Neutrophil (primary cell): ENCODE data around the gene LRBA.

Experiments
- H3K27ac ChIP-seq: fragments of 200-600 bp; sonication (generic); 2 replicates; pipeline ENCODE4 v1.5.1; 2016; ENCODE audit warnings: mild to moderate bottlenecking, moderate library complexity
- H3K27me3 ChIP-seq: fragments of 200-600 bp; sonication (generic); 2 replicates; pipeline ENCODE4 v1.6.0; 2016; ENCODE audit warnings: mild to moderate bottlenecking
- H3K36me3 ChIP-seq: fragments of 200-600 bp; sonication (generic); 2 replicates; pipeline ENCODE4 v1.5.1; 2017
- H3K4me1 ChIP-seq, 2 experiments: fragments of 200-600 bp in 1 of 2; sonication (generic) in 1 of 2; 1 replicate in 1 of 2; 2 replicates in 1 of 2; pipeline versions ENCODE4 v1.5.1 to v1.6.1; 2013 to 2016; ENCODE audit warnings: low read depth in 1 of 2, low read length in 1 of 2, mild to moderate bottlenecking in 1 of 2, moderate library complexity in 1 of 2; ENCODE audit not compliant: control insufficient read depth in 1 of 2, insufficient read depth in 1 of 2
- H3K4me3 ChIP-seq, 2 experiments: fragments of 200-600 bp in 1 of 2; sonication (generic) in 1 of 2; 1 replicate in 1 of 2; 2 replicates in 1 of 2; pipeline ENCODE4 v1.5.1; 2013 to 2016; ENCODE audit warnings: low read depth in 1 of 2, low read length in 1 of 2, mild to moderate bottlenecking in 1 of 2, moderate library complexity in 1 of 2
- H3K9me3 ChIP-seq: fragments of 200-600 bp; sonication (generic); 2 replicates; pipeline ENCODE4 v1.5.1; 2016
- TF ChIP-seq, protein P1 (sequence below): fragments of 200-600 bp; sonication (generic); IDR thresholded peaks from 2 replicates; pipeline ENCODE4 v1.5.1; 2016; ENCODE audit warnings: antibody characterized with exemption

Gene LRBA

DNA sequence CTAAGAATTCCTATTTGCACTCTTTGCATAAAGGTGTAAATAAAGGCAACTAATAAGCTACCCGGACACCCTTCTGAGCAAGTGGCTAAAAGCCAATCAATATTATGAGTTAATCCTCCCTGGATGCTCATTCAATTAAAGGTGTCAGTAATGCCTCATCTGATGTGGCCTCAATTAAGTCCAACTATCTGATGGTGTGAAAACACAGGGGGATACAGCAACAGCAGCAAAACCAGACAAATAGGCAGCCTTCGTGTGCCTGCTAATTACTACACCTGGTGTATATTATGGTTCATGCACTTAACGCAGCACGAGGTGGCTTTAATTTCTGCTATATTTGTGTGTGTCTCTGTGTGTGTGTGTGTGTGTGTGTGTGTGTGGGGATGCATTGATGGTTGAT, 692.4 kb downstream of the LRBA start:
- Histone ChIP-seq H3K4me3 (no peak overlapping the region), H3K27me3 (no peaks in the 10 kb centered on the region), H3K36me3 (no peaks in the 10 kb centered on the region), H3K9me3 (no peaks in the 10 kb centered on the region), H3K27ac (no peak overlapping the region), H3K4me1 (no peaks in the 10 kb centered on the region)
- TF ChIP-seq, protein P1, sequence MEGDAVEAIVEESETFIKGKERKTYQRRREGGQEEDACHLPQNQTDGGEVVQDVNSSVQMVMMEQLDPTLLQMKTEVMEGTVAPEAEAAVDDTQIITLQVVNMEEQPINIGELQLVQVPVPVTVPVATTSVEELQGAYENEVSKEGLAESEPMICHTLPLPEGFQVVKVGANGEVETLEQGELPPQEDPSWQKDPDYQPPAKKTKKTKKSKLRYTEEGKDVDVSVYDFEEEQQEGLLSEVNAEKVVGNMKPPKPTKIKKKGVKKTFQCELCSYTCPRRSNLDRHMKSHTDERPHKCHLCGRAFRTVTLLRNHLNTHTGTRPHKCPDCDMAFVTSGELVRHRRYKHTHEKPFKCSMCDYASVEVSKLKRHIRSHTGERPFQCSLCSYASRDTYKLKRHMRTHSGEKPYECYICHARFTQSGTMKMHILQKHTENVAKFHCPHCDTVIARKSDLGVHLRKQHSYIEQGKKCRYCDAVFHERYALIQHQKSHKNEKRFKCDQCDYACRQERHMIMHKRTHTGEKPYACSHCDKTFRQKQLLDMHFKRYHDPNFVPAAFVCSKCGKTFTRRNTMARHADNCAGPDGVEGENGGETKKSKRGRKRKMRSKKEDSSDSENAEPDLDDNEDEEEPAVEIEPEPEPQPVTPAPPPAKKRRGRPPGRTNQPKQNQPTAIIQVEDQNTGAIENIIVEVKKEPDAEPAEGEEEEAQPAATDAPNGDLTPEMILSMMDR, result no peak

DNA sequence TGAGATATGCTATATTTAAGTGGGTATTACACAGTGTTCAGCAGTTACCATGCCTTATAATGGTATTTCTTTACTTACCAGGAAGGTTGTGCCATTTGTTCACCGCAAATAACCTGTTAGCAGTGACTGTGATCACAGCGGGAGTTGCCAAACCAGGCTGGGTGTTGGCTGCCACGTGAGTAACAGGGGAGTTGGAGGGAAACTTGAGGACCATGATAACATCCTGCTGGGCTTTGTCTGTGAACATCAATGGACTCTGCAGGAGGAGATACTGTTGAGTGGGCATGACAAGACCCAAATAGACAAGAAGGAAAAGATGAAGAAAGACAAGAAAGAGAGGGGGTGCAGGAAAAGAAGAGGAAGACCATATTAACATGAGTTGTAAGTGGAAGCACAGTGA, 694.0 kb downstream of the LRBA start:
- Histone ChIP-seq H3K27ac (no peak overlapping the region), H3K4me3 (no peak overlapping the region), H3K36me3 (no peaks in the 10 kb centered on the region), H3K4me1 (peaks cover 0 to 5% of the 10 kb centered on the region in 2 experiments), H3K27me3 (no peaks in the 10 kb centered on the region), H3K9me3 (no peaks in the 10 kb centered on the region)
- TF ChIP-seq, protein P1, result no peak

DNA sequence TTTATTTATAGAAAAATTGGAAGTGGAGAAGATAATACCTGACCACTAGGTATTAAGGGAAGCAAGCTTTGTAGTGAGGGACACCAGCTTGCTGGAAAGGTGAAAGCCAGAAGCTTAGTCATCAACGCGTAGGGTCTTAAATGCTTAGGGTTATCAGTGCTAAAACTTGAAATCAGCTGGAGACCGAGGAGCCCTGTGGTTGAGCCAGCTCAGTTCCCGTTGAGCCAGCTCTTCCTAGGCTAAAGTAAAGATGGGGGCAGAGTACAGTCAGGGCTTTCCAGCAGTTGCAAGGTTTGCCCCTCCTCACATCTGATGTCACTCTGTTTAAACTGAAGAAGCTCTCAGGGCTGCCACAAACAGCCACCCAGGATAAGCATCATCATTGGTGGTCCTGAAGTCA, 696.1 kb downstream of the LRBA start:
- no peak overlapping the region for H3K4me3 ChIP-seq
- no peak overlapping the region for H3K27ac ChIP-seq
- TF ChIP-seq, protein P1, result no peak
- H3K36me3 ChIP-seq, result no peaks in the 10 kb centered on the region
- H3K27me3 ChIP-seq, result no peaks in the 10 kb centered on the region
- peaks cover 0 to 5% of the 10 kb centered on the region in 2 experiments for H3K4me1 ChIP-seq
- no peaks in the 10 kb centered on the region for H3K9me3 ChIP-seq

DNA sequence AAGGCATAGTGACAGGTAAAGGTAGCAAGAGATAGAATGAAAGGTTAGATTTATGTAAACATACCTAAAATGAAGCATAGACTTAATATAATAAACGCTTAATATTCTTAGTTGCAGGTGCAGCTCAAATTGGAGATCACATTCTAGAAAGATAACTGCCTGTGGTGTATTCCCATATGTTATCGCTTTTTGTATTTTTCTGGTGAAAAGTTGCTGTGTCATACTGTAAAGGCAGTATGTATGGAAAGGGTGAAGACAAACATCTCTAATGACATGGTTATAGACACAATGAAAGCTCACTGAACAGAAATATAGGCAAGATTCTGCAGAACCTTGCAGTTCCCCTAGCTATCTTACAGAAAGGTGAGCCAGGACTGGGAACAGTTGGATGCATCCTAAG, 696.6 kb downstream of the LRBA start:
- Histone ChIP-seq H3K36me3 (no peaks in the 10 kb centered on the region), H3K27me3 (no peaks in the 10 kb centered on the region), H3K27ac (no peak overlapping the region), H3K4me1 (peaks cover 0 to 5% of the 10 kb centered on the region in 2 experiments), H3K9me3 (no peaks in the 10 kb centered on the region), H3K4me3 (no peak overlapping the region)
- TF ChIP-seq, protein P1, result no peak

DNA sequence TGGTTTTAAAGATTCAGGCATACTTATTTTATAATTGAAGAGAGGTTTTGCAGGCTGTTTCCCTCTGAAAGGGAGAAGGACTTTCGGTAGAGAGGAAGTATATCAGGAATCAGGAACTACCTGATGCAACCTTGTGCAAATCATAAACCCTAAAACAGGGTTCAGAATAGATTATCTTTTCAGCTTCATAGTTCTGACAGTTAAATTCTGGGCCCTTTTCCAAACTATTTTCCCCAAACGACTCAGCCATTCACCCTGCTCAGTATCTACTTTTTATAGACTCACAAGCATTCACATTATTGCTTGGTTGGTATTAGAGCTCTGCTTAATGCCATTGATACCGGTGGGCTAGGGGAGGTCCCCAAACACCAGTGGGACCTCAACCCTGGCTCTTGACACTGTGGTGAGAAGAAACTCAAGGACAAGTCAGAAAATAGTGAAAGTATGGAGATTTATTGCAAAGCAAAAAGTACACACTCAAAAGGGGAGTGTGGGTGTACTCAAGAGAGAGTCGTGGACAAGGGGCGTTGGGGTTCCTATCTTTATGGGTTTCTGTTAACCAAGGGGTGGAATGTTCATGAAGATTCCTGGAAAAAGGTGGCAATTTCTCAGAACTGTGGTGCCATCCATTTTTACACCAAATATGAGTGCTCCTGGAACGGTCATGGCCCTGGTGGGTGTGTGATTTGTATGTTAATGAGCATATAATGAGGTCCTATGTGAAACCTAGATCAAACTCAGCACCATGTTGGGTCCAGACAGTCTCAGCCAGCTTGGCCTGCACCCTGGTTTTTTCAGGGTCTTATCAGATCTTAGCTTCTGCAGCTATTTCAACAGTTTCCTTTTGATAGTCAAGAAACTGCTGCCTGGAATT, 698.5 kb downstream of the LRBA start:
- H3K9me3 ChIP-seq, result no peaks in the 10 kb centered on the region
- H3K27me3 ChIP-seq, result no peaks in the 10 kb centered on the region
- peaks cover 0 to 5% of the 10 kb centered on the region in 2 experiments for H3K4me1 ChIP-seq
- H3K36me3 ChIP-seq, result no peaks in the 10 kb centered on the region
- no peak overlapping the region for H3K4me3 ChIP-seq
- TF ChIP-seq, protein P1, result no peak
- H3K27ac ChIP-seq, result no peak overlapping the region
